K562 (cell line): Measurements from ENCODE around the gene JAG2. TPM values are rescaled to one million over a fixed set of nuclear protein-coding genes. Genes with fewer than 3 reads are reported as not detected.

Experiments
- ATF3 ChIP-seq, 2 experiments: fragments of 450-650 bp in 1 of 2; sonication (generic) in 1 of 2; formaldehyde crosslinking in 1 of 2; IDR thresholded peaks in 1 of 2; conservative IDR thresholded peaks in 1 of 2; 2 replicates each; pipeline versions ENCODE4 v1.6.1 to v1.8.1; 2016 to 2023; ENCODE audit warnings: mild to moderate bottlenecking in 2 of 2, moderate library complexity in 2 of 2, inconsistent platforms in 1 of 2, missing genetic modification reagents in 1 of 2
- ATF6 ChIP-seq: sonication (generic); formaldehyde crosslinking; IDR thresholded peaks from 2 replicates; pipeline ENCODE4 v1.4.0; 2020; ENCODE audit warnings: mild to moderate bottlenecking, missing genetic modification reagents
- CBFB ChIP-seq: sonication (generic); formaldehyde crosslinking; IDR thresholded peaks from 2 replicates; pipeline ENCODE4 v1.4.0; 2020; ENCODE audit warnings: mild to moderate bottlenecking, missing genetic modification reagents
- CREM ChIP-seq: IDR thresholded peaks from 2 replicates; pipeline ENCODE4 v1.6.1; 2014; ENCODE audit warnings: antibody characterized with exemption, low read depth
- EWSR1 ChIP-seq: fragments of 450-650 bp; IDR thresholded peaks from 2 replicates; pipeline ENCODE4 v1.6.1; 2018; ENCODE audit warnings: borderline replicate concordance, mild to moderate bottlenecking, low read depth, moderate library complexity; ENCODE audit not compliant: partially characterized antibody
- FOSL1 ChIP-seq: fragments of 200-800 bp; sonication (Bioruptor generic); conservative IDR thresholded peaks from 2 replicates; pipeline ENCODE4 v1.6.1; 2016; ENCODE audit warnings: missing genetic modification characterization, missing compliant biosample characterization
- HMG20B ChIP-seq: fragments of 250-450 bp; sonication (Bioruptor Pico); IDR thresholded peaks from 2 replicates; pipeline ENCODE4 v1.5.0; 2021; ENCODE audit warnings: mild to moderate bottlenecking
- JUN ChIP-seq, 2 experiments: sonication (generic) in 1 of 2; formaldehyde crosslinking in 1 of 2; IDR thresholded peaks; 2 replicates each; pipeline versions ENCODE4 v1.6.1 to v1.8.0; 2012 to 2022; ENCODE audit warnings: borderline replicate concordance in 2 of 2, mild to moderate bottlenecking in 2 of 2, improper control_type of control experiment in 1 of 2, low read depth in 1 of 2, low read length in 1 of 2, missing genetic modification reagents in 1 of 2
- JUND ChIP-seq, 2 experiments: IDR thresholded peaks; 2 replicates in 1 of 2; 3 replicates in 1 of 2; pipeline ENCODE4 v1.6.1; 2011; ENCODE audit warnings: borderline replicate concordance in 2 of 2, low read depth in 2 of 2, low read length in 2 of 2, improper control_type of control experiment in 1 of 2, missing biosample characterization in 1 of 2, missing genetic modification characterization in 1 of 2, missing genetic modification reagents in 1 of 2
- MECOM ChIP-seq: fragments of 250-450 bp; sonication (Bioruptor Pico); IDR thresholded peaks from 2 replicates; pipeline ENCODE4 v1.8.0; 2022; ENCODE audit warnings: inconsistent platforms
- PHB ChIP-seq: fragments of 250-450 bp; sonication (Bioruptor Pico); IDR thresholded peaks from 2 replicates; pipeline ENCODE4 v1.5.0; 2021
- POLR2H ChIP-seq: IDR thresholded peaks from 2 replicates; pipeline ENCODE4 v1.6.1; 2016; ENCODE audit warnings: missing genetic modification characterization, low read depth, mild to moderate bottlenecking, control low read depth, missing compliant biosample characterization, moderate library complexity
- TCFL5 ChIP-seq: fragments of 250-450 bp; sonication (Bioruptor Pico); conservative IDR thresholded peaks from 2 replicates; pipeline ENCODE4 v1.6.1; 2021; ENCODE audit warnings: mild to moderate bottlenecking, moderate library complexity, matching md5 sums
- ZNF133 ChIP-seq: fragments of 250-450 bp; sonication (Bioruptor Pico); IDR thresholded peaks from 2 replicates; pipeline ENCODE4 v1.4.0; 2020; ENCODE audit warnings: mild to moderate bottlenecking
- ZNF644 ChIP-seq: fragments of 200-800 bp; sonication (Bioruptor generic); IDR thresholded peaks from 2 replicates; pipeline ENCODE4 v1.6.1; 2016; ENCODE audit warnings: low read depth, missing genetic modification characterization, missing compliant biosample characterization
- polyA plus RNA-seq, 8 experiments: library from polyadenylated mRNA; depleted of rRNA in 4 of 8; stranded (reverse) in 5 of 8; unstranded in 3 of 8; fragments of >200 nt; fragmentation: Nextera tagmentation in 2 of 8; fragmentation: Illumina TruSeq in 1 of 8; extraction: Ambion mirVana in 2 of 8; extraction: Trizol in 1 of 8; gene quantifications; 2 replicates each; pipeline versions ENCODE4 v1.2.1 to v1.2.3, GENCODE V29; 2011 to 2014; ENCODE audit warnings: inconsistent platforms in 1 of 8, missing spikeins in 1 of 8
- total RNA-seq, 7 experiments: library from RNA; depleted of rRNA in 6 of 7; stranded (reverse); fragments of >200 nt in 6 of 7; fragmentation: Illumina TruSeq in 2 of 7; extraction: Trizol in 2 of 7; gene quantifications; 2 replicates each; pipeline versions ENCODE4 v1.2.1 to v1.2.3, GENCODE V29; 2011 to 2021; ENCODE audit warnings: low replicate concordance in 1 of 7
- TF ChIP-seq, protein P1 (sequence below): fragments of 250-450 bp; sonication (Bioruptor Pico); IDR thresholded peaks from 2 replicates; pipeline ENCODE4 v1.5.0; 2021; ENCODE audit warnings: mild to moderate bottlenecking, moderate library complexity
- TF ChIP-seq, protein P2 (sequence below): sonication (generic); formaldehyde crosslinking; IDR thresholded peaks from 2 replicates; pipeline ENCODE4 v1.8.0; 2023; ENCODE audit warnings: mild to moderate bottlenecking, missing genetic modification reagents

Gene JAG2
- total and polyA plus RNA-seq, 9 of the 15 experiments (the other 6 are each of a cell fraction or from before 2014, with no cell fraction given): 0.25 to 48.4 (median 8.6) TPM

DNA sequence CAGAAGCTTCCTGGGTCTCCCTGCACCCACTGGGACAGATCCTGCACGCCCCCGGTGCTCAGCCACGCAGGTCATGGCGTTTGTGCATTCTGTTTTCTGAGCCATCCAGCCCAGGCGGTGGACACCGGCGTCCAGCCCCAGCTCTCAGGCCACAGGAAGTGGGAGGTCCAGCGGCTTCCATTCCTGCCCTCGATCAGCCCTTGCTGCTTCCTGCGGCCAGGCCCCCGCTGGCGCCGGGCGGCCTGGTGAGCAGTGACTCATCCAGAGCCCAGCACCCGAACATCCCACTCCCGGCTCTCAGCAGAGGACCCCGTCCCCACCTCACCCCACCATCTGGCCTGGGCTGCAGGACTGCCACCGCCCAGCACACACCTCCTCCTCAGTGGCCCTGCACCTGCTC lies 30.5 kb upstream of the JAG2 start (continued):
- TF ChIP-seq ATF3 (IDR thresholded peaks at IDR 0.05) (peak; percentile 66), ATF3 (CRISPR knock-in tag; conservative IDR thresholded peaks at IDR 0.05) (no peak), ZNF133 (CRISPR knock-in tag) (no peak), CREM (no peak), EWSR1 (no peak), JUN (IDR thresholded peaks at IDR 0.05; ENCODE audit: borderline replicate concordance, low read depth, low read length) (peak; percentile 51; the same call in 1 of the 2 replicates), JUN (CRISPR knock-in tag; IDR thresholded peaks at IDR 0.05; ENCODE audit: borderline replicate concordance) (no peak), PHB (CRISPR knock-in tag) (no peak), FOSL1 (tag) (peak; percentile 36; the same call in 1 of the 2 replicates), JUND (IDR thresholded peaks at IDR 0.05; ENCODE audit: borderline replicate concordance, low read depth, low read length) (peak; percentile 80), JUND (tag; IDR thresholded peaks at IDR 0.05; ENCODE audit: borderline replicate concordance, low read depth, low read length) (peak; percentile 41; the same call in 1 of the 3 replicates), MECOM (CRISPR knock-in tag) (no peak), TCFL5 (CRISPR knock-in tag) (no peak), POLR2H (no peak), CBFB (CRISPR knock-in tag) (no peak), ATF6 (no peak), ZNF644 (tag) (no peak), HMG20B (CRISPR knock-in tag) (no peak)
- TF ChIP-seq, protein P1, sequence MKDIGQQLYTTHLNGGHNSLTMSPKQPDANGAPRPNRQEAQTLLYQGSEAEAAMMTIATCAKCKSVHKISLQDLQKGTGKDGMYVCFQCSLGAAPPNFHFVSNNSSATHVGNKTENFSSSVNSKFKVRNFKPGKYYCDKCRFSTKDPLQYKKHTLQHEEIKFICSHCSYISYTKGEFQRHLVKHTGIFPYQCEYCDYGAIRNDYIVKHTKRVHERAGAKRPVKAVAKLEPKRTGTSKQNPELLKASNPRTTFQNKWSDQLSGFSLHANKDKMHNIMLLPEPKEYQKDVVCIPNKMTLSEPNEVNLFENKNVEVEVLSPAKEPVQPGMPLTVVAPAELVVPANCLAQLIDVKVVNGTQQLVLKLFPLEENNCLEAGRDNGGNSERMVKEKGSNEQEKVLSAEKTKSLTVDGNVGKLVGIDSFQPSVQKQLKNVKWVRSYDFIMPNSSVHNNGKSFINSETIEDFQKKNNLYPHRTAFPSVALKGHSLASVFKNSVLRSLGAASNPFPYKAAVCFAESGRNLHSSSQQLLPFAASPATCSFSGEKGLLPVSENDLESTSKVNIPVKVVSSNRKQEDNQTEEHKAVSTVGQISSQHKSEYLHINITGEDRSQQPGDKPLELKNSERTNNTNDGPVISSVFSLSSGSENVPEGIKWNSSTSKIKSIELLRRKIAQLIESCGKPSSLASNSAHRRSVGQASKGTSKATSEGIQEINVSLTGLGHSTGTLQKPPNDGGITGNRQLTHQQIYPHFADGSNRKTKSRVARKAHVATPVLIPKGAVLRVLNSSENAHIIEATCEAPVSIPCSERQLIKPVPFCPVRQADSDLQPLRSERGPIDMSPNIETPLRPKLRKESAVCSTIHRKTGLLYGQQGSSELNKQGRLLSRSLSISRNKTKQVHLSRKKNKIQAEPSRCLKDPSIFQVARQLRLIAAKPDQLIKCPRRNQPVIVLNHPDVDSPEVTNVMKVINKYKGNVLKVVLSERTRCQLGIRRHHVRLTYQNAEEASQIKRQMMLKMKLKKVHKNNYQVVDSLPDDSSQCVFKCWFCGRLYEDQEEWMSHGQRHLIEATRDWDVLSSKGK (CRISPR knock-in tag): no peak
- TF ChIP-seq, protein P2, sequence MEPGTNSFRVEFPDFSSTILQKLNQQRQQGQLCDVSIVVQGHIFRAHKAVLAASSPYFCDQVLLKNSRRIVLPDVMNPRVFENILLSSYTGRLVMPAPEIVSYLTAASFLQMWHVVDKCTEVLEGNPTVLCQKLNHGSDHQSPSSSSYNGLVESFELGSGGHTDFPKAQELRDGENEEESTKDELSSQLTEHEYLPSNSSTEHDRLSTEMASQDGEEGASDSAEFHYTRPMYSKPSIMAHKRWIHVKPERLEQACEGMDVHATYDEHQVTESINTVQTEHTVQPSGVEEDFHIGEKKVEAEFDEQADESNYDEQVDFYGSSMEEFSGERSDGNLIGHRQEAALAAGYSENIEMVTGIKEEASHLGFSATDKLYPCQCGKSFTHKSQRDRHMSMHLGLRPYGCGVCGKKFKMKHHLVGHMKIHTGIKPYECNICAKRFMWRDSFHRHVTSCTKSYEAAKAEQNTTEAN (CRISPR knock-in tag): no peak
